K562 (cell line): ENCODE measurements around the gene HMGB3. TPM values are rescaled to one million over a fixed set of nuclear protein-coding genes. Genes with fewer than 3 reads are reported as not detected.

Experiments
- ATAC-seq: fragments of 200-7000 bp; cut with Tn5 transposase; 3 replicates; pipeline ENCODE4 v1.9.1; 2020; ENCODE audit warnings: moderate library complexity
- BruUV-seq: library from RNA; stranded (reverse); fragments of 400-500 nt; replicated peaks from 2 replicates; lab custom pipeline; 2021; lab: Mats Ljungman, UMichigan
- CTCF ChIA-PET: fragments of 300-600 bp; formaldehyde crosslinking; extraction: SDS; loops from one replicate; lab custom pipeline; 2021; ENCODE audit warnings: low intra/inter-chr PET ratio; lab: Yijun Ruan, JAX
- POLR2A ChIA-PET: fragments of 300-600, 350-650 bp; sonication (Branson Sonifier 250); formaldehyde crosslinking; extraction: SDS; loops from one replicate; lab custom pipeline; 2021; ENCODE audit warnings: antibody characterized with exemption, inconsistent platforms; lab: Yijun Ruan, JAX
- DNase-seq, 4 experiments: peaks; one replicate each; pipeline versions ENCODE4 v3.0.0 to v3.0.0-alpha.2; 2011 to 2018; ENCODE audit warnings: low spot score in 3 of 4, mixed read lengths in 3 of 4; ENCODE audit errors: extremely low read depth in 1 of 4
- FAIRE-seq: peaks from 2 replicates; lab custom pipeline; 2011; peaks lifted over from hg19 to GRCh38; lab: Jason Lieb, UNC
- H2AFZ ChIP-seq: 2 replicates; pipeline ENCODE4 v1.6.0; 2011; ENCODE audit warnings: low read depth, low read length, control low read depth, inconsistent platforms
- H3K27ac ChIP-seq: fragments of 200-600 bp; 3 replicates; pipeline ENCODE4 v1.8.0; 2011; ENCODE audit warnings: low read depth, mild to moderate bottlenecking, control low read depth, inconsistent platforms, low read length, moderate library complexity, mixed read lengths; ENCODE audit errors: extremely low read depth
- H3K27me3 ChIP-seq, 2 experiments: fragments of 300-600 bp in 1 of 2; 2 replicates in 1 of 2; 3 replicates in 1 of 2; pipeline versions ENCODE4 v1.6.0 to v1.8.0; 2011; ENCODE audit warnings: inconsistent platforms in 2 of 2, low read length in 2 of 2, mild to moderate bottlenecking in 1 of 2, mixed read lengths in 1 of 2, moderate library complexity in 1 of 2; ENCODE audit not compliant: control insufficient read depth in 2 of 2, insufficient read depth in 2 of 2
- H3K36me3 ChIP-seq: fragments of 300-600 bp; 3 replicates; pipeline ENCODE4 v1.8.0; 2011; ENCODE audit warnings: mild to moderate bottlenecking, low read length, inconsistent platforms; ENCODE audit not compliant: control insufficient read depth, insufficient read depth
- H3K4me1 ChIP-seq, 2 experiments: fragments of 200-600 bp in 1 of 2; replicated peaks in 1 of 2; 2 replicates in 1 of 2; 3 replicates in 1 of 2; pipeline versions ENCODE4 v1.5.1 to v1.8.0; 2011; ENCODE audit warnings: inconsistent platforms in 2 of 2, low read length in 2 of 2, mild to moderate bottlenecking in 1 of 2, mixed read lengths in 1 of 2, moderate library complexity in 1 of 2; ENCODE audit not compliant: control insufficient read depth in 2 of 2, insufficient read depth in 2 of 2
- H3K4me2 ChIP-seq: 2 replicates; pipeline ENCODE4 v1.6.1; 2011; ENCODE audit warnings: low read length, control low read depth, inconsistent platforms, mixed read lengths; ENCODE audit not compliant: insufficient read depth
- H3K4me3 ChIP-seq: fragments of 200-600 bp; sonication (generic), shearing (Covaris generic); 2 replicates; pipeline ENCODE4 v1.5.1; 2016; ENCODE audit warnings: control low read depth, inconsistent platforms
- H3K79me2 ChIP-seq: fragments of 200-600 bp; 3 replicates; pipeline ENCODE4 v1.8.0; 2011; ENCODE audit warnings: low read length, inconsistent platforms; ENCODE audit not compliant: control insufficient read depth, insufficient read depth
- H3K9ac ChIP-seq, 2 experiments: 2 replicates each; pipeline versions ENCODE4 v1.6.0 to v1.6.1; 2011; ENCODE audit warnings: low read depth in 2 of 2, low read length in 2 of 2, control low read depth in 1 of 2, inconsistent platforms in 1 of 2, mild to moderate bottlenecking in 1 of 2, mixed read lengths in 1 of 2; ENCODE audit not compliant: insufficient read depth in 1 of 2
- H3K9me1 ChIP-seq: one replicate; pipeline ENCODE4 v1.6.0; 2011; ENCODE audit warnings: inconsistent platforms, mild to moderate bottlenecking, low read length, moderate library complexity; ENCODE audit not compliant: control insufficient read depth, insufficient read depth
- H3K9me3 ChIP-seq: replicated peaks from 2 replicates; pipeline ENCODE4 v1.5.1; 2011; ENCODE audit warnings: low read depth, low read length, inconsistent platforms; ENCODE audit not compliant: control insufficient read depth, insufficient read depth
- H4K20me1 ChIP-seq: replicated peaks from 2 replicates; pipeline ENCODE4 v1.6.1; 2011; ENCODE audit warnings: low read length, inconsistent platforms, mixed read lengths; ENCODE audit not compliant: control insufficient read depth, insufficient read depth
- ELK1 ChIP-seq: sonication (generic); formaldehyde crosslinking; IDR thresholded peaks from 2 replicates; pipeline ENCODE4 v1.8.1; 2022; ENCODE audit warnings: missing genetic modification reagents
- ETV1 ChIP-seq: fragments of 450-650 bp; conservative IDR thresholded peaks from 2 replicates; pipeline ENCODE4 v1.6.1; 2016; ENCODE audit warnings: missing genetic modification characterization, control low read depth, low read depth, missing compliant biosample characterization
- HCFC1 ChIP-seq: IDR thresholded peaks from 2 replicates; pipeline ENCODE4 v1.6.1; 2012; ENCODE audit warnings: low read depth, low read length, improper control_type of control experiment
- HMG20B ChIP-seq: fragments of 250-450 bp; sonication (Bioruptor Pico); IDR thresholded peaks from 2 replicates; pipeline ENCODE4 v1.5.0; 2021; ENCODE audit warnings: mild to moderate bottlenecking
- SAFB2 ChIP-seq: fragments of 200-400 bp; formaldehyde crosslinking; IDR thresholded peaks from 2 replicates; pipeline ENCODE4 v1.6.1; 2018; ENCODE audit warnings: borderline replicate concordance, low read length, low read depth, moderate library complexity; ENCODE audit not compliant: severe bottlenecking
- SNIP1 ChIP-seq: fragments of 450-650 bp; IDR thresholded peaks from 2 replicates; pipeline ENCODE4 v1.7.1; 2017; ENCODE audit warnings: low read depth, mild to moderate bottlenecking
- SP1 ChIP-seq: sonication (generic); formaldehyde crosslinking; IDR thresholded peaks from 2 replicates; pipeline ENCODE4 v1.8.1; 2022; ENCODE audit warnings: mild to moderate bottlenecking, missing genetic modification reagents
- SRSF7 ChIP-seq: fragments of 200-400 bp; formaldehyde crosslinking; optimal IDR thresholded peaks from 2 replicates; pipeline ENCODE3; 2017; ENCODE audit warnings: mild to moderate bottlenecking, low read depth, low read length
- USF1 ChIP-seq: sonication (generic); formaldehyde crosslinking; IDR thresholded peaks from 2 replicates; pipeline ENCODE4 v1.9.0; 2022; ENCODE audit warnings: mild to moderate bottlenecking, missing genetic modification reagents
- XRCC5 ChIP-seq: fragments of 200-400 bp; formaldehyde crosslinking; IDR thresholded peaks from 2 replicates; pipeline ENCODE4 v1.6.1; 2017; ENCODE audit warnings: low read depth, mild to moderate bottlenecking, low read length
- ZNF134 ChIP-seq: fragments of 250-450 bp; sonication (Bioruptor Pico); conservative IDR thresholded peaks from 2 replicates; pipeline ENCODE4 v1.4.0; 2020
- ZNF778 ChIP-seq: fragments of 450-650 bp; formaldehyde crosslinking; IDR thresholded peaks from 2 replicates; pipeline ENCODE4 v1.4.0; 2020; ENCODE audit warnings: mild to moderate bottlenecking, moderate library complexity
- WGBS: fragments of 100-300 bp; shearing (Covaris generic); methylation state at CpG from one replicate; pipeline ENCODE4 v1.1.6; 2016; ENCODE audit warnings: low coverage, mixed read lengths; ENCODE audit not compliant: insufficient coverage; ENCODE audit errors: missing lambda C conversion rate; 5-methylcytosine and 5-hydroxymethylcytosine counted together
- in situ Hi-C: fragments of 300-500 bp; cut with MboI; formaldehyde crosslinking; loops from 4 replicates; pipeline ENCODE4 v1.15.0; 2018; ENCODE audit warnings: inconsistent platforms, mixed read lengths
- intact Hi-C: fragments of 100-400 bp; cut with micrococcal nuclease; formaldehyde crosslinking; loops from 2 replicates; pipeline ENCODE4 v1.14.2; 2022
- polyA plus RNA-seq, 8 experiments: library from polyadenylated mRNA; depleted of rRNA in 4 of 8; stranded (reverse) in 5 of 8; unstranded in 3 of 8; fragments of >200 nt; fragmentation: Nextera tagmentation in 2 of 8; fragmentation: Illumina TruSeq in 1 of 8; extraction: Ambion mirVana in 2 of 8; extraction: Trizol in 1 of 8; gene quantifications; 2 replicates each; pipeline versions ENCODE4 v1.2.1 to v1.2.3, GENCODE V29; 2011 to 2014; ENCODE audit warnings: inconsistent platforms in 1 of 8, missing spikeins in 1 of 8
- total RNA-seq, 7 experiments: library from RNA; depleted of rRNA in 6 of 7; stranded (reverse); fragments of >200 nt in 6 of 7; fragmentation: Illumina TruSeq in 2 of 7; extraction: Trizol in 2 of 7; gene quantifications; 2 replicates each; pipeline versions ENCODE4 v1.2.1 to v1.2.3, GENCODE V29; 2011 to 2021; ENCODE audit warnings: low replicate concordance in 1 of 7
- TF ChIP-seq, protein P1 (sequence below): sonication (generic); formaldehyde crosslinking; IDR thresholded peaks from 2 replicates; pipeline ENCODE4 v1.8.0; 2022; ENCODE audit warnings: mild to moderate bottlenecking, missing genetic modification reagents
- TF ChIP-seq, protein P2 (sequence below): fragments of 450-650 bp; formaldehyde crosslinking; IDR thresholded peaks from 2 replicates; pipeline ENCODE4 v1.4.0; 2020; ENCODE audit warnings: mild to moderate bottlenecking, moderate library complexity
- TF ChIP-seq, protein P3 (sequence below): sonication (generic); formaldehyde crosslinking; IDR thresholded peaks from 2 replicates; pipeline ENCODE4 v1.9.0; 2022; ENCODE audit warnings: mild to moderate bottlenecking, missing genetic modification reagents

The HMGB3 gene
- total and polyA plus RNA-seq, 9 of the 15 experiments (the other 6 are each of a cell fraction or from before 2014, with no cell fraction given): 36.7 to 168 (median 117) TPM

DNA sequence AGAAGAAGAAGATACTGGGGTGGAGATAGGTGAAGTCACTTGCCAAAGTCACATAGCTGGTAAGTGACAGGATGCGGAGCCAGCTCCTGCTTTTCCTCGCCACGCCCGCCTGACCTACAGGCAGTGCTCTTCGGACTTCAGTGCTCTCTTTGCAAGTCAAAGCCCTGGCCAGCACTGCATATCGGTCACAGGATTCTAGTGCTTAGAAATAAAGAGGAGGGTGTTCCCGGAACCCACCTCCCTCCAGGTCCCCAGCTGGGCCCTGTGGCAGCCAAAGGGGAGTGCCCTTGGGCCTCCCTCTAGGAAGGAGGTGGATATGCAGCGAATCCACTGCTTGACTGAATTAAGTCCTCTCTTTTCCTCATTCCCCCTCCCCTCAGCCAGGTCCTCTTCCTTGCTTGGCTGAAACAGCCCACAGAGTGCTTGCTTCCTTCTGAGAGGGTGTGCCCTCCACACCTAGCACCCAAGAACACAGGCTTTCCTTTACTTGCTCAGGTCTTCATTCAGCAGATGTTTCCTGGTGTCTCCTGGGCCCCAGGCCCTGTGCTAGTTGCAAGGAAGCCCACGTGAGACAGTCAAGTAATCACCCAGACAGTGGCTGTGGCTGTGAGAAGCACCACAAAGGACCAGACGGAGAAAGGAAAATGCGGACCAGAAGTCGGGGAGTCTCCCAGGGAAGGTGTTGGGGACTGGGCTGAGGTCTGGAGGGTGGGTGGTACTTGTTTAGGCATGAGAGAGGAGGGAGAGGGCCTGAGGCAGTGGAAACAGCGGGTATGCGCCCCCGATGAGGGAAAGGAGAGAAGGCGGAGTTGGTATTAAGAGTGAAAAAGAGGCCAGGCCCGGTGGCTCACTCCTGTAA, 14.0 kb upstream of the HMGB3 start:
- 30% methylated on average over 7 of the region's 17 CpGs for WGBS
- TF ChIP-seq, protein P1, sequence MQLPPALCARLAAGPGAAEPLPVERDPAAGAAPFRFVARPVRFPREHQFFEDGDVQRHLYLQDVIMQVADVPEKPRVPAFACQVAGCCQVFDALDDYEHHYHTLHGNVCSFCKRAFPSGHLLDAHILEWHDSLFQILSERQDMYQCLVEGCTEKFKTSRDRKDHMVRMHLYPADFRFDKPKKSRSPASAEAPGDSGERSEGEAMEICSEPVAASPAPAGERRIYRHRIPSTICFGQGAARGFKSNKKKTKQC (CRISPR knock-in tag): no peak
- TF ChIP-seq, protein P2, sequence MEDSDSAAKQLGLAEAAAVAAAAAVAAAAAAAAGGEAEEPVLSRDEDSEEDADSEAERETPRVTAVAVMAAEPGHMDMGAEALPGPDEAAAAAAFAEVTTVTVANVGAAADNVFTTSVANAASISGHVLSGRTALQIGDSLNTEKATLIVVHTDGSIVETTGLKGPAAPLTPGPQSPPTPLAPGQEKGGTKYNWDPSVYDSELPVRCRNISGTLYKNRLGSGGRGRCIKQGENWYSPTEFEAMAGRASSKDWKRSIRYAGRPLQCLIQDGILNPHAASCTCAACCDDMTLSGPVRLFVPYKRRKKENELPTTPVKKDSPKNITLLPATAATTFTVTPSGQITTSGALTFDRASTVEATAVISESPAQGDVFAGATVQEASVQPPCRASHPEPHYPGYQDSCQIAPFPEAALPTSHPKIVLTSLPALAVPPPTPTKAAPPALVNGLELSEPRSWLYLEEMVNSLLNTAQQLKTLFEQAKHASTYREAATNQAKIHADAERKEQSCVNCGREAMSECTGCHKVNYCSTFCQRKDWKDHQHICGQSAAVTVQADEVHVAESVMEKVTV (CRISPR knock-in tag): no peak
- TF ChIP-seq USF1 (CRISPR knock-in tag) (no peak), ZNF778 (CRISPR knock-in tag) (no peak), XRCC5 (no peak), SNIP1 (no peak), HCFC1 (no peak), SRSF7 (no peak), SP1 (CRISPR knock-in tag) (no peak), ETV1 (tag) (no peak), ELK1 (CRISPR knock-in tag) (no peak), SAFB2 (no peak), ZNF134 (no peak), HMG20B (CRISPR knock-in tag) (no peak)
- TF ChIP-seq, protein P3, sequence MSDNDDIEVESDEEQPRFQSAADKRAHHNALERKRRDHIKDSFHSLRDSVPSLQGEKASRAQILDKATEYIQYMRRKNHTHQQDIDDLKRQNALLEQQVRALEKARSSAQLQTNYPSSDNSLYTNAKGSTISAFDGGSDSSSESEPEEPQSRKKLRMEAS (CRISPR knock-in tag): no peak
- H3K4me1 ChIP-seq: no peaks in the 10 kb centered on the region; a peak in 1 of 5 replicates
- H2AFZ ChIP-seq: no peak overlapping the region
- H3K79me2 ChIP-seq: no peaks in the 10 kb centered on the region
- no peak for DNase-seq
- H3K9me3 ChIP-seq: no peaks in the 10 kb centered on the region
- peaks cover 4 to 25% of the 10 kb centered on the region in 2 experiments; a peak in 3 of 5 replicates for H3K27me3 ChIP-seq
- H3K27ac ChIP-seq: no peak overlapping the region
- no peak overlapping the region; a peak in 1 of 4 replicates for H3K9ac ChIP-seq
- intact Hi-C loops: no loop called here
- H3K9me1 ChIP-seq: no peaks in the 10 kb centered on the region
- no peak overlapping the region for H3K4me2 ChIP-seq
- H3K4me3 ChIP-seq: no peak overlapping the region
- H3K36me3 ChIP-seq: no peaks in the 10 kb centered on the region
- ChIA-PET POLR2A (no interaction called here), CTCF (no interaction called here)
- no peak for ATAC-seq
- no peaks in the 10 kb centered on the region for H4K20me1 ChIP-seq
- in situ Hi-C loops: no loop called here
- no peak for FAIRE-seq
- no TSS peak for BruUV-seq
